Renal cortex interstitium (tissue), 15 donors: Measurements from ENCODE around the gene PET100. TPM values are rescaled to one million over a fixed set of nuclear protein-coding genes. Genes with fewer than 3 reads are reported as not detected.
A peak's percentile ranks its signal among the peaks of the same experiment; 100 is the strongest.

Experiments used
- DNase-seq, 11 donors: peaks; one replicate each; pipeline ENCODE4 v3.0.0-alpha.2; 2013; ENCODE audit warnings: low read depth in 9 of 11, low spot score in 4 of 11; ENCODE audit errors: extremely low read depth in 1 of 11
- long read RNA-seq, 16 experiments: transcript quantifications; one replicate each; lab custom pipeline, GENCODE V29; 2026
- polyA plus RNA-seq, 3 donors: library from polyadenylated mRNA; unstranded; fragments of 120-200 nt; gene quantifications; one replicate each; pipeline ENCODE4 v1.2.1, GENCODE V29; 2013; ENCODE audit not compliant: insufficient read length in 3 of 3

Gene PET100, protein sequence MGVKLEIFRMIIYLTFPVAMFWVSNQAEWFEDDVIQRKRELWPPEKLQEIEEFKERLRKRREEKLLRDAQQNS
- polyA plus RNA-seq: 100 to 1,000 TPM in 2 of 3 donors, 10 to 100 TPM in 1; 94.6 to 126 (median 122) TPM
- long read RNA-seq, donor 1, transcript PET100-202 (4 exons, 719 nt): major isoform, 42 of 72 reads
- long read RNA-seq, donor 1, partial matches to known transcripts: 0 of 72 reads
- long read RNA-seq, donor 1, other reads (novel, unspliced or antisense): 23 of 72 reads
- long read RNA-seq, donor 2, transcript PET100-202 (4 exons, 719 nt): major isoform, 40 of 63 reads
- long read RNA-seq, donor 2, partial matches to known transcripts: 5 of 63 reads
- long read RNA-seq, donor 2, other reads (novel, unspliced or antisense): 12 of 63 reads
- long read RNA-seq, donor 3, transcript PET100-202 (4 exons, 719 nt): major isoform, 49 of 77 reads
- long read RNA-seq, donor 3, partial matches to known transcripts: 0 of 77 reads
- long read RNA-seq, donor 3, other reads (novel, unspliced or antisense): 26 of 77 reads
- long read RNA-seq, donor 4, transcript PET100-202 (4 exons, 719 nt): major isoform, 32 of 46 reads
- long read RNA-seq, donor 4, partial matches to known transcripts: 0 of 46 reads
- long read RNA-seq, donor 4, other reads (novel, unspliced or antisense): 9 of 46 reads
- long read RNA-seq, donor 5: 0 reads
- long read RNA-seq, donor 6, transcript PET100-202 (4 exons, 719 nt): major isoform, 33 of 61 reads
- long read RNA-seq, donor 6, partial matches to known transcripts: 0 of 61 reads
- long read RNA-seq, donor 6, other reads (novel, unspliced or antisense): 21 of 61 reads
- long read RNA-seq, donor 7, transcript PET100-207 (1 exons, 1,815 nt): minor isoform, 5 of 88 reads
- long read RNA-seq, donor 7, transcript PET100-202 (4 exons, 719 nt): major isoform, 44 of 88 reads
- long read RNA-seq, donor 7, partial matches to known transcripts: 34 of 88 reads
- long read RNA-seq, donor 7, other reads (novel, unspliced or antisense): 0 of 88 reads
- long read RNA-seq, donor 8: 0 reads
- long read RNA-seq, donor 9, transcript PET100-202 (4 exons, 719 nt): major isoform, 34 of 57 reads
- long read RNA-seq, donor 9, partial matches to known transcripts: 0 of 57 reads
- long read RNA-seq, donor 9, other reads (novel, unspliced or antisense): 18 of 57 reads
- long read RNA-seq, donor 10, transcript PET100-202 (4 exons, 719 nt): major isoform, 45 of 75 reads
- long read RNA-seq, donor 10, partial matches to known transcripts: 0 of 75 reads
- long read RNA-seq, donor 10, other reads (novel, unspliced or antisense): 28 of 75 reads
- long read RNA-seq, donor 11, transcript PET100-202 (4 exons, 719 nt): major isoform, 21 of 30 reads
- long read RNA-seq, donor 11, partial matches to known transcripts: 0 of 30 reads
- long read RNA-seq, donor 11, other reads (novel, unspliced or antisense): 7 of 30 reads
- long read RNA-seq, donor 12, transcript PET100-202 (4 exons, 719 nt): major isoform, 22 of 36 reads
- long read RNA-seq, donor 12, partial matches to known transcripts: 0 of 36 reads
- long read RNA-seq, donor 12, other reads (novel, unspliced or antisense): 10 of 36 reads
- long read RNA-seq, donor 13: 0 reads
- long read RNA-seq, donor 14, transcript PET100-202 (4 exons, 719 nt): major isoform, 42 of 65 reads
- long read RNA-seq, donor 14, partial matches to known transcripts: 0 of 65 reads
- long read RNA-seq, donor 14, other reads (novel, unspliced or antisense): 20 of 65 reads
- long read RNA-seq, donor 15, transcript PET100-202 (4 exons, 719 nt): major isoform, 9 of 17 reads
- long read RNA-seq, donor 15, partial matches to known transcripts: 0 of 17 reads
- long read RNA-seq, donor 15, other reads (novel, unspliced or antisense): 6 of 17 reads
- long read RNA-seq, donor 16, transcript PET100-207 (1 exons, 1,815 nt): minor isoform, 9 of 117 reads
- long read RNA-seq, donor 16, transcript PET100-202 (4 exons, 719 nt): major isoform, 68 of 117 reads
- long read RNA-seq, donor 16, partial matches to known transcripts: 0 of 117 reads
- long read RNA-seq, donor 16, other reads (novel, unspliced or antisense): 33 of 117 reads

DNA sequence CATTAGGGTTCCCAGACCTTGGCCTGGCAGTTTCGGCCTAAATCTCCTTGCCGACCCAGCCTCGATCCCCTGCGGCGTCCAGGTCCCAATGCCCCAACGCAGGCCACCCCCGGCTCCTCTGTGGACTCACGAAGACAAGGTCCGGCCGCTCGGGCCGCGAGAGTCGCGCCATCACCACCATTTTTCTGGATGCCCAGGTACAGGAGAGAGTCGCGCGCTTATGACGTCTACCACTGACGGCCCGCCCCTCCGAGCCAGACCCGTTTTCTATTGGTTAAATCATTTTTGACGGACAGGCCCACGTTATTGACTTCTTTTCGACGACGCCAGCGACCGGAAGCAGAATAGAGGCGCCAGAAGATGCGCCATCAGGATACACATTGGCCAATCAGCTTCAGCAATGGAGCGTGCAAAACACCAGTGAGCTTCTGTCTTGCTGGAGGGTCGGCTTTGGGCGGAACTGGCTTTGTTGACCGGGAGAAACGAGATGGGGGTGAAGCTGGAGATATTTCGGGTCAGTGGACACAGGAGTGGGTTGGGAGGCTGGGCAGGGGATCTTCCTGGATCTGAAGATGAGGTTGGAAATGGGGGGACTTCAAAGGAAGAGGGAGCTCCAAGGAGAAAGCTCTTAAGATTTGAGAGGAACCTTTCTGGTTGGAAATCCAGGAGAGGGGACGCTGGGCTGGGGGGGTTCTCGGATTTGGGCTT lies at the start of gene PET100, which contains the start of gene XAB2:
PET100 (plus strand) TSS at position 447 of the 708 bp plus-strand sequence; CDS start at position 488, 41 bp downstream.
XAB2 (minus strand) TSS at position 199 of the 708 bp plus-strand sequence; CDS start at position 181, 18 bp downstream.
- DNase-seq: peak; percentile 94 to 99 (median 98)

DNA sequence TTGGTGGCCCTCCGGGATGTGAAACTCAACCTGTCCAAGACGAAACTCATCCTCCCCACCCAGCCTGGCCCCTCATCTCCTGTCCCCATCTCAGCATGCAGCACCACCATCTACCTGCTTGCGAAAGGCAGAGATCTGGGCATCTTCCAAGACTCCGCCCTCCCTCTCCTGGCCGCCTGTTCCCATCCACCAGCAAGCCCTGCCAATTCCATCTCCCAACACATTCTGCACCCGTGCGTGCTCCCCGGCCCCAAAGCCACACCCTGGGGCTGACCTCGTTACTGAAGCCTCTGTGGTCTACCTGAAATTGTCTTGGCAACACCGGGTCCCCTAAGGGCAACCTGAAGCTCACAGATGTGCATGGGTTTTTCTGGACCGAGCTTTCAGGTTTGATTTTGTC lies 47.1 kb upstream of the PET100 start:
- DNase-seq: no peak

DNA sequence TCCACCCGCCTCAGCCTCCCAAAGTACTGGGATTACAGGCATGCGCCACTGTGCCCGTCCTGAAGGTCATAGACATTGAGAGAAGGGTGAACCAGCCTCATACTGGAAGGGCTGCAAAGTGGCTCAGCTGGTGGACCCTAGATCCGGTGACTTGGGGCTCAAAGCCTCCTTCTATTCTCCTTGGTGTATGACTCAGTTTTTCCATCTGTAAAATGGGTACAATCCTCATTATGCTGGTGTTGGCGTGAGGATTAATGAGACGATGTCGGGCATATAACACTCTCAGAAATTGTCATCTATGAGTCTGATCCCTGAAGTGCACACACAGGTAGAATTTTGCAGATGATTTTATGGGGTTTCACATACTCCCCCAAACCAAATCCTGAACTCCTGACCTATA lies 39.8 kb upstream of the PET100 start:
- no peak for DNase-seq

DNA sequence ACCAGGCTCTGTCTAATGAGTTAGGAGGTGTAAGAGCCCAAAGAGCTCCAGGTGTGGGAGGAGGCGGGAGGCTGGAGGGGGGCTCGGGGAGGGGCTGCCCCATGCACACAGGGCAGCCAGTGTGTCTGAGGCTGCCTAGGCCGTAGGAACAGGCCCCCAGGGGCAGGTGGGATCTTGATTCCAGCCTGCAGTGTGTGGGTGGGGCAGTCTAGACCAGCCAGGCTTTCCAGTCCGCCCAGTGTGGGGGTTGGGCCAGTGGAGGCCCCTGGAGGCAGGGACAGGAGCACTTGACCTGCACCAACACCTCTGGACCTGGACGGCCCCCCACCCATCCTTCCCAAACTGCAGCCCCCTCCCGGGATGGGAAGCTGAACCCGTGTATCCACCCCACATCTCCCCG lies 39.3 kb upstream of the PET100 start:
- DNase-seq: no peak

DNA sequence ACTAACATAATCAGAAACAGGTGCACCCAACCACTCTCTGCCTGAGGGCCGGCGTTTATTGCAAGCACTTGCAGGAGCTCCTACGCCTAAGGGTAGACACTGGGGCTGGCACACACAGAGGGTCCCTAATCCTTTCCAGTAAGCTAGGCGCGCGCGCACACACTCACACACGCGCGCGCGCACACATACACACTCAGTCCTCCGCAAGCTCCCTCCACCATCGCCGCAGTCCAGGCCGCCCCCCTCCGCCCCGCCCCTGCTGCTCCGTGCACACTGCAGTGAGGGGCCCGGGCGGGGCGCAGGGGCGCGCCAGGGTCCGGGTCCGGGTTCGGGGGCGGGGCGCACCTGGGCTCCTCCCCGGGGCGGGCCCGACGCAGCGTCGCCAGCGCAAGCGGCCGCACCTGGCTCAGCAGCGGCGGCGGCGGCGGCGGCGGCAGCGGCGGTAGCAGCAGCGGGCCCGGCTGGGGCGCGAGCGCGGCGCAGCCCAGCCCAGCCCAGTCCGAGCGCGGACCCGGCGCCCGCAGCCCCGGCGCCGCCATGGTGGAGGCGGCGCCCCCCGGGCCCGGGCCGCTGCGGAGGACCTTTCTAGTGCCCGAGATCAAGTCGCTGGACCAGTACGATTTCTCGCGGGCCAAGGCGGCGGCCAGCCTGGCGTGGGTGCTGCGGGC lies 34.0 kb upstream of the PET100 start, which contains the start of gene CAMSAP3:
CAMSAP3 (plus strand) TSS at position 398 of the 668 bp plus-strand sequence; CDS start at position 538, 140 bp downstream.
- peak in 10 of 11 donors; percentile 18 to 69 (median 46) for DNase-seq

DNA sequence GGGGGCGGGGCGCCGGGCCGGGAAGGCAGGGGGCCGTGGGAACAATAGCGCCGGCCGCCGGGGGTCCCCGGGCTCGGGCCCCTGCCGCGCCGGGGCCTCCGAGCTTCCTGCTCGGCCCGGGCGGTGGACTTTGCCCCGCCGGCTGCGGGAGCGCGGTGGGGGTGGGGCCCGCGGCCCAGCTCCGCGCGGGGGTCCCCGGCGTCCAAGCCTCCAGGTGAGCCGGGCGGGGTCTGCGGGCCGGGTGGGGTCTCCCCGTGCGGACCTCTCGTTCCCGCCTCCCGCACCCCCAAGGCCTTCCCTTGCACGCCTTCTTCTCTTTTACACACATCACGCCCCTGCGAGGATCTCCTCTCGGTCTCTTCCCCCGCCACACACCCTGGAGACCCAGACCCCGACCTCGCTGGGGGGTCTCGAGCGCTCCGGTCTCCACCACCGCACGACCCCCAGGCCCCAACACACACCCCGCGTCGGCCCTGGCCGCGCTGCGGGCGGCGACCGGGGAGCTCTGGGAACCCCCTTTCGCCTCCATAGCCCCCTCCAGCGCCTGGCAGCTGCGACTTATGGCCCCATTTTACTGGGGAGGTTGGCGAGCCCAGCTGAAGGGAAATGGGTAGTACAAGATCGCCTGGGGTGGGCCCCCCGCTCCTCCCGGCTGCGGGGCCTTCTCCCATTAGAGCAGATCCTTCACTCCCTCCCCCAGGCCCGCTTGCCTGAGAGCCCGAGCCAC lies 33.2 kb upstream of the PET100 start:
- DNase-seq: no peak

DNA sequence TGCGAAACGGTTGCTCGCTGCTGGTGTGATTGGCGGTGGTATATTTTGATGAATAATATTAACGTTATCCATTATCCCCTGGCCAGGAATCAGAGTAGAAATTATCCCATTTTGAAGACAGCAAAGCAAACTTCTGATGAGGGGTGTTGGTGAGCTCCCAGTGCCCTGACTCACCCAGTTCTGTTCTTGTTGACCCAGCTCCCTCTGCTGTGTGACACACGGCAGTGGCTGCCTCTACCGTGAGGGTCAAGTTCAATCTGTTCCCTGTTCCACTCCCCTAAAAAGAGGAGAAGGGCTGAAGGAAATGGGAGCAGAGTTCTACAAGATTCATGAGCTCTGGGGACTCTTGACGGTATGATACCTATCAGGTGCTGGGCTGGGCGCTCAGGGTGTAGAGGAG lies 31.9 kb upstream of the PET100 start:
- DNase-seq: no peak

DNA sequence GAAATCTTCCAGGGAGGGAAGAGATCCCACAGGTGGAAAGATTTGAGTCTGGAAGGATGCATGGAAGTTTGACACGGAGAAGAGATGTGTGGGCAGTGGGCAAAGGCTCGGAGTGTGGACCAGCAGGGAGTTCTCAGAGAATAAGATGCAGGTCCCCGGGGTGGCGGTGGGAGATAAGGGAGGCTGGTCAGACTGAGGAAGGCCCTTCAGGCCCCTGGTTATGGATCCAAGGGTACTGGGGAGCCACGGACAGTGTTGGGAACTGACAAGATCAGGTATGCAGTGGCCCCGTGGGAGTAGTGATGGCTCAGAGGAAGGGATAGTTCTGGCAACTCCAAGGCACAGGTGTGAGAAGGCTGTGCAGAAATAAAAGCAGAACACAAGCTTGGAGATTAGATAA lies 31.4 kb upstream of the PET100 start:
- no peak for DNase-seq

DNA sequence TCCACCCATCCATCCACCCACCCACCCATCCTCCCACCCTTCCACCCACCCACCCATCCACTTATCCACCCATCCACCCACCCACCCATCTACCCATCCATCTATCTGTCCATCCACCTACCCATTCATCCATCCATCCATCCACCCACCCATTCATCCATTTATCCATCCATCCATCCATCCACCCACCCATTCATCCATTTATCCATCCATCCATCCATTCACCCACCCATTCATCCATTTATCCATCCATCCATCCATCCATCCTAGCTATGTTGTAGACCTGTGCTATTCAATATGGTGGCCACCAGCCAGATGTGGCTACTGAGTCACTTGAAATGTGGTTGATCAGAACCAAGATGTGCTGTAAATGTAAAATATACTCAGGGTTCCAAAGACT lies 28.9 kb upstream of the PET100 start:
- DNase-seq: no peak

DNA sequence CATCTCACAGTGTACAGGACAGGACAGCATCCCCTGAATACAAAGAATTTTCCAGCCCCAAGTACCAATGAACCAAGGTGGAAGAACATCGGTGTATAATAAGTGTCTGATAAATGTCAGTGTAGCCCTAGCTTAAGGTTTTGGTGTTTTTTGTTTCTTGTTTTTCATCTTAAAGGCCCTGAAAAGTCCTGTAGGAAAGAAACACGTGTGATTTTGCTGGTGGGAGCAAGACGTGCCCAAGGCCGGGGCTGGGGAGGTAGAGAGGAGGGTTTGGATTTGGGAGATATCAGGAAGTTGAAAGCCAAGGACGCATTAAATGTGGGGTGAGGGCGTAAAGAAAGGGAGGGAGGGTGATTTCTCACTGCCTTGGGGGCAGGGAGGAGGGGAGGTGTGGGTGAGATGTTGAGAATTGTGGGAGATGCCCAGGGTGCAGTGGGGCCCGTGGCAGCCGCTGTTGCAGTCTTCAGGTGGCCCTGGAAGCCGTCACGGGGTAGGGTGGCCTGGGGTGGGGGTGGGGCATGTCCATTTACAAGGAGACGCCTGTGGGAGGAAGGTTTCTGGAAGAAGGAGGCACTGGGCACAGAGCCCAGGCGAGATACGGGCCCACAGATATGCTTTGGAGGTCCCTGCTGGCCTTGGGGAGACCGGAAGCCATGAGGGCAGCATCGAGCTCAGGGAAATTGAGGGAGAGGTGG lies 27.2 kb upstream of the PET100 start:
- no peak for DNase-seq

DNA sequence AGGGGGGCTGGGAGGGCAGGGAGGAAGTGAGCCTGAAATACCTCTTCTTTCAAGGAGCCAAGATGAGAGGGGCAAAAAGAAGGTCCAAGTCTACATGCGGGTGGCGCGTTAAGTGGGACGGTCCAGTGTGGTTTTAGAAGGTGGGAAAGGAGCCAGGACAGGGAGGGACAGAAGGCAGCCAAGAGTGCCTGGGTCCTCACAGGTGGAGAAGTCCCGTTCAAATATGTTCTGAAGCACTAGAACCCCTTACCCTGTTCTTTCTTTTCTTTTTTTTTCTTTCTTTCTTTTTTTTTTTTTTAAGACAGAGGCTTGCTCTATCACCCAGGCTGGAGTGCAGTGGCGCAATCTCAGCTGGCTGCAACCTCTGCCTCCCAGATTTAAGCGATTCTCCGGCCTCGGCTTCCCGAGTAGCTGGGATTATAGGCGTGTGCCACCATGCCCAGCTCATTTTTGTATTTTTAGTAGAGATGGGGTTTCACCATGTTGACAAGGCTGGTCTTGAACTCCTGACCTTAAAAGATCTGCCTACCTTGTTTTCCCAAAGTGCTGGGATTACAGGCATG lies 26.6 kb upstream of the PET100 start:
- DNase-seq: no peak

DNA sequence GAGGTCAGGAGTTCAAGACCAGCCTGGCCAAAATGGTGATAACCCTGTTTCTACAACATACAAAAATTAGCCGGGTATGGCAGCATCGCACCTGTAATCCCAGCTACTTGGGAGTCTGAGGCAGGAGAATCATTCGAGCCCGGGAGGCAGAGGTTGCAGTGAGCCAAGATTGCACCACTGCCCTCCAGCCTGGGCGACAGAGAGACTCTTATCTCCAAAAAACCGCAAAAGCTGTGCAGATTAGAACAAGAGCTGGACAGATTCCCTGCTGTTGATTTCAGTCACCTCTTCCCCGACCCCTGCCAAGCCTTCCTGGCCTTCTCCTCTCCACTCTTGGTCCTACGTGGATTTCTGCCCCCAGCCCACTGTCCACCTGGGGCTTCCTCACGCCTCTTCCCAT lies 25.7 kb upstream of the PET100 start:
- DNase-seq: no peak

DNA sequence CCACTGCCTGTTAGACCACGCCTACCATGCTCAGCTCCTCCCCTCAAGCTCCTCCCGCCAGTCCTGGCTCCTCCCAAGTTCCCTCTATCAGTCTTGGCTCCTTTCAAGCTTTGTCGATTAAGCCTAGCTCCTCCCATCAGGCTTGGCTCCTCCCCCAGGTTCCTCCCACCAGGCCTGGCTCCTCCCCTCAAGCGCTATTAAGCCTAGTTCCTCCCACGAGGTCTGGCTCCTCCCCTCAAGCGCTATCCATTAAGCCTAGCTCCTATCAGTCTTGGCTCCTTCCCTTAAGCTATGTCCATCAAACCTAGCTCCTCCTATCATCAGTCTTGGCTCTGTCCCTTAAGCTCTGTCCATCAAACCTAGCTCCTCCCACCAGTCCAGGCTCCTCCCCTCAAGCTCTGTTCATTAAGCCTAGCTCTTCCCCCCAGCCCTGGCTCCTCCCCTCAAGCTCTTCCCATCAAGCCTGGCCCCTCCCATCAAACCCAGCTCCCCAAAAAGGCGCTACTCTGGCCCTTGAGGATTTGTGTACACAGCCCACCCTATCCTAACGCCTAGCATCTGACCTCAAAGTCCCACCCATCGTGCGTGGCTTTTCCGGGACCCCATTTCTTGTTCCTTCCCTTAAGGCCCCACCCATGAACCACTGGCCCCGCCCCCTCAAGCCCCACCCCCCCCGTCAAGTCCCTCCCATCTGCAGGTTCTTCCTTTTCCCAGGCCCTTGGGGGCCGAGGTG lies 23.9 kb upstream of the PET100 start:
- no peak for DNase-seq

DNA sequence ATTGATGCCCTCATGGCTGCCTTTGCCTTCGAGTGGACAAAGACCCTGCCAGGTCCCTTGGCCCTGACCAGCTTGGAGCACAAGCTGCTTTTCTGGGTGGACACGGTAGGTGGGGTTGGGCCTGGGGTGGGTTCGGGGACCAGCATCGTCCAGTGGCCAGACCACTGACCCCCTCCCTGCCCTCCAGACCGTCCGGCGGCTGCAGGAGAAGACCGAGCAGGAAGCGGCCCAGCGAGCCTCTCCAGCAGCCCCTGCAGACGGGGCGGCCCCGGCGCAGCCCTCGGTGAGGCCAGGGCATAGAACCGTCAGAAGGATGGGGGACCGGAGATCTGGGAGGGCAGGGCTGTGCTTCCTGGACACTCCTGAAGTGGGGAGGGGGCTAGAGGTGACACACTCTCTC lies 23.3 kb upstream of the PET100 start:
- DNase-seq: no peak
